Measurements from ENCODE around the gene MTFR1L. TPM values are rescaled to one million over a fixed set of nuclear protein-coding genes. Genes with fewer than 3 reads are reported as not detected.
A peak's percentile ranks its signal among the peaks of the same experiment; 100 is the strongest.

MTFR1L gene
- polyA plus RNA-seq, 3 donors = 67.3 to 73.5 (median 69.9) TPM

DNA sequence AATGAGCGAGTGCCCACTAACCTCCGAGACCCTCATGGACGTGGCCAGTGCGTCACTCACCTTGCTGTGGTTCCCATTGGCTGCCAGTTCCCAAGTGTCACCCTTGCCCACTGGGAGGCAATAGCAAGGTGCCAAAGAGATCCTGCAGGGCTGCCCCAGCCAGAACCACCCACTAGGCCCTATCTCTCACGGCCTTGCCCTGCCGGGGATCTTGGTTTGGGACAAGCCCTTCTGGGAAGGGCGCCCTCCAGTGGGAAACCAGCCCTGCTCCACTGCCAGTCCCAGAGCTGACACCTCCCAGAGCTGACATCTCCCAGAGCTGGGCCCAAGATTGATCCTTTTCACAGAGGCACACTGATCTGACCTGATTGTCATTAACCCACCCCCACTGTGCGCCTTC lies 21.8 kb upstream of the MTFR1L start:
- H3K27me3 Mint-ChIP-seq (ENCODE audit: low read depth in 3 of 3) = peaks cover 2 to 3% (median 2%) of the 10 kb centered on the region in 3 donors
- no peaks in the 10 kb centered on the region for H3K9me3 Mint-ChIP-seq
- 89% methylated on average over 7 of the region's 8 CpGs for WGBS (ENCODE audit: insufficient coverage)
- Histone ChIP-seq H3K79me2 (ENCODE audit: insufficient read depth, low read length) (no peaks in the 10 kb centered on the region), H3K27me3 (ENCODE audit: control insufficient read depth in 2 of 2, insufficient read depth in 2 of 2, low read length in 2 of 2) (no peaks in the 10 kb centered on the region), H3K9me3 (replicated peaks in 1 of 2; ENCODE audit: control insufficient read depth in 1 of 2, insufficient read depth in 1 of 2, low read length in 2 of 2) (no peaks in the 10 kb centered on the region), H3K36me3 (replicated peaks in 1 of 2; ENCODE audit: control insufficient read depth in 1 of 2, insufficient read depth in 2 of 2, low read length in 2 of 2) (no peaks in the 10 kb centered on the region), H3K4me3 (replicated peaks in 1 of 3; ENCODE audit: low read depth in 2 of 3, low read length in 3 of 3) (no peak overlapping the region), H3K4me2 (replicated peaks; ENCODE audit: extremely low read depth, low read length, poor library complexity, severe bottlenecking) (no peak overlapping the region), H3K27ac (ENCODE audit: low read depth in 1 of 2, low read length in 2 of 2) (no peak overlapping the region), H3K4me1 (ENCODE audit: control insufficient read depth in 1 of 2, insufficient read depth in 2 of 2, low read length in 2 of 2) (peaks cover 13 to 16% of the 10 kb centered on the region in 2 donors), H4K20me1 (ENCODE audit: insufficient read depth, low read length) (no peaks in the 10 kb centered on the region), H2AFZ (ENCODE audit: insufficient read depth, low read depth, low read length, poor library complexity, severe bottlenecking) (no peak overlapping the region), H3K9ac (ENCODE audit: insufficient read depth, low read length, poor library complexity, severe bottlenecking) (no peak overlapping the region)
- H3K4me1 Mint-ChIP-seq = peaks cover 34% of the 10 kb centered on the region
- TF ChIP-seq, protein P1, sequence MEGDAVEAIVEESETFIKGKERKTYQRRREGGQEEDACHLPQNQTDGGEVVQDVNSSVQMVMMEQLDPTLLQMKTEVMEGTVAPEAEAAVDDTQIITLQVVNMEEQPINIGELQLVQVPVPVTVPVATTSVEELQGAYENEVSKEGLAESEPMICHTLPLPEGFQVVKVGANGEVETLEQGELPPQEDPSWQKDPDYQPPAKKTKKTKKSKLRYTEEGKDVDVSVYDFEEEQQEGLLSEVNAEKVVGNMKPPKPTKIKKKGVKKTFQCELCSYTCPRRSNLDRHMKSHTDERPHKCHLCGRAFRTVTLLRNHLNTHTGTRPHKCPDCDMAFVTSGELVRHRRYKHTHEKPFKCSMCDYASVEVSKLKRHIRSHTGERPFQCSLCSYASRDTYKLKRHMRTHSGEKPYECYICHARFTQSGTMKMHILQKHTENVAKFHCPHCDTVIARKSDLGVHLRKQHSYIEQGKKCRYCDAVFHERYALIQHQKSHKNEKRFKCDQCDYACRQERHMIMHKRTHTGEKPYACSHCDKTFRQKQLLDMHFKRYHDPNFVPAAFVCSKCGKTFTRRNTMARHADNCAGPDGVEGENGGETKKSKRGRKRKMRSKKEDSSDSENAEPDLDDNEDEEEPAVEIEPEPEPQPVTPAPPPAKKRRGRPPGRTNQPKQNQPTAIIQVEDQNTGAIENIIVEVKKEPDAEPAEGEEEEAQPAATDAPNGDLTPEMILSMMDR (IDR thresholded peaks at IDR 0.05) = peak; percentile 40
- no peak overlapping the region for H3K4me3 Mint-ChIP-seq
- H3K36me3 Mint-ChIP-seq = peaks cover 0 to 5% of the 10 kb centered on the region in 2 donors
- intact Hi-C loops (cut with micrococcal nuclease) = no loop called here
- no peak for DNase-seq
- peak overlapping the region in 1 of 7 donors; percentile 42 for H3K27ac Mint-ChIP-seq

DNA sequence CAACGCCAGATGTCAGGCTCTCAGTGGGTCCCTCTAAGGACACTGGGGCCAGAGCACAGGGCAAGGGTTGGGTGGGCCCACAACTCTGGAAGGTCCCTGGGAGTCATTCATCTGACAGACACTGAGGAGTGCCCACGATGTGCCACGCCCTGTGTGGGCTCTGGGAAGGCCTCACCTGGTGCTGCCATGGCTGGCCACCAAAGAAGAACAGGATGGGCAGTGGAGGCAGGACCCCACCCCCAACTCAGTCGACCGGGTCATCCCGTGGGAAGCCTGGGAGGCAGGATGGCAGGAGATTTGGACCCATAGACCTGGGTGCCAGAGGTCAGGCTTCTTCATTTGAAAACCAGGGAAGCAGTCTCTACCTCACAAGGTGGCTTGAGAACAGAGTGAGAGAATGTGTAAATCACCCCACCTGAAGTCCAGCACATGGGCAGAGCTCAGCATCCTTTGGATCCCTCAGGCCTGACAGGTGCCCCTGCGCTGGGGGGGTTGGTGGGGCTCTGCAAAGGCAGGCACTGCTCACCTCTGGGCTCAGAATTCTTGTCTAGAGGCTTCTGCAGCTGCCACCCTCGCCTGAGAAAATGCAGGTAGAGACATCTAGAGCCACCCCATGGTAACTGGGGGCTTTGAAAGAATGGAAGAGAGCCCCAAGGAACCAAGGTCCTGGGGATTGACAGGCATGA lies 20.9 kb upstream of the MTFR1L start:
- H3K27ac Mint-ChIP-seq = no peak overlapping the region
- no peaks in the 10 kb centered on the region for H3K9me3 Mint-ChIP-seq
- Histone ChIP-seq H3K79me2 (ENCODE audit: insufficient read depth, low read length) (no peaks in the 10 kb centered on the region), H2AFZ (ENCODE audit: insufficient read depth, low read depth, low read length, poor library complexity, severe bottlenecking) (peak overlapping the region; percentile 86), H3K4me2 (replicated peaks; ENCODE audit: extremely low read depth, low read length, poor library complexity, severe bottlenecking) (no peak overlapping the region), H4K20me1 (ENCODE audit: insufficient read depth, low read length) (no peaks in the 10 kb centered on the region), H3K9me3 (replicated peaks in 1 of 2; ENCODE audit: control insufficient read depth in 1 of 2, insufficient read depth in 1 of 2, low read length in 2 of 2) (no peaks in the 10 kb centered on the region), H3K9ac (ENCODE audit: insufficient read depth, low read length, poor library complexity, severe bottlenecking) (no peak overlapping the region), H3K4me1 (ENCODE audit: control insufficient read depth in 1 of 2, insufficient read depth in 2 of 2, low read length in 2 of 2) (peaks cover 13 to 16% of the 10 kb centered on the region in 2 donors), H3K27ac (ENCODE audit: low read depth in 1 of 2, low read length in 2 of 2) (no peak overlapping the region), H3K4me3 (replicated peaks in 1 of 3; ENCODE audit: low read depth in 2 of 3, low read length in 3 of 3) (no peak overlapping the region), H3K36me3 (replicated peaks in 1 of 2; ENCODE audit: control insufficient read depth in 1 of 2, insufficient read depth in 2 of 2, low read length in 2 of 2) (no peaks in the 10 kb centered on the region), H3K27me3 (ENCODE audit: control insufficient read depth in 2 of 2, insufficient read depth in 2 of 2, low read length in 2 of 2) (no peaks in the 10 kb centered on the region)
- intact Hi-C loops (cut with micrococcal nuclease) = no loop called here
- H3K4me3 Mint-ChIP-seq = peak overlapping the region; percentile 73 to 76
- 90% methylated on average over 5 of the region's 8 CpGs for WGBS (ENCODE audit: insufficient coverage)
- DNase-seq = no peak
- H3K36me3 Mint-ChIP-seq = peaks cover 0 to 5% of the 10 kb centered on the region in 2 donors
- TF ChIP-seq, protein P1 (IDR thresholded peaks at IDR 0.05) = no peak
- peaks cover 1 to 2% (median 2%) of the 10 kb centered on the region in 3 donors for H3K27me3 Mint-ChIP-seq (ENCODE audit: low read depth in 3 of 3)
- H3K4me1 Mint-ChIP-seq = peaks cover 37% of the 10 kb centered on the region
